SK-N-SH (cell line): ENCODE measurements around the gene CDK6. TPM values are rescaled to one million over a fixed set of nuclear protein-coding genes. Genes with fewer than 3 reads are reported as not detected.
"Not testable (repeated sequence)": the region's sequence is repeated elsewhere in the genome, so short reads cannot be mapped to it uniquely, and the experiment has no call there.

Source experiments
- CTCF ChIA-PET: fragments of 300-600, 350-600 bp; formaldehyde crosslinking; extraction: SDS; loops from one replicate; lab custom pipeline; 2021; lab: Yijun Ruan, JAX
- POLR2A ChIA-PET: fragments of 350-600 bp; sonication (Branson Sonifier 250); formaldehyde crosslinking; extraction: SDS; loops from one replicate; lab custom pipeline; 2020; ENCODE audit warnings: antibody characterized with exemption, inconsistent platforms; lab: Yijun Ruan, JAX
- DNase-seq: peaks from one replicate; pipeline ENCODE4 v3.0.0; 2012
- H2AFZ ChIP-seq: fragments of 200-600 bp; sonication (generic); 2 replicates; pipeline ENCODE4 v1.8.1; 2016; ENCODE audit warnings: antibody characterized with exemption, mild to moderate bottlenecking, low read depth
- H3F3A ChIP-seq: fragments of 200-600 bp; sonication (generic); replicated peaks from 2 replicates; pipeline ENCODE3; 2016; ENCODE audit warnings: antibody characterized with exemption, mild to moderate bottlenecking; ENCODE audit not compliant: insufficient read depth
- H3K27ac ChIP-seq, 2 experiments: fragments of 200-500 bp in 1 of 2; fragments of 200-600 bp in 1 of 2; sonication (Bioruptor generic) in 1 of 2; sonication (generic), shearing (Covaris generic) in 1 of 2; 2 replicates each; pipeline versions ENCODE4 v1.5.1 to v1.6.1; 2014 to 2016; ENCODE audit warnings: low read depth in 2 of 2, inconsistent platforms in 1 of 2, low read length in 1 of 2, mild to moderate bottlenecking in 1 of 2, mixed read lengths in 1 of 2
- H3K27me3 ChIP-seq: fragments of 200-600 bp; sonication (generic), shearing (Covaris generic); 2 replicates; pipeline ENCODE4 v1.6.1; 2016; ENCODE audit warnings: mixed run types; ENCODE audit not compliant: insufficient read depth
- H3K36me3 ChIP-seq, 2 experiments: fragments of 200-500 bp in 1 of 2; fragments of 200-600 bp in 1 of 2; sonication (Bioruptor generic) in 1 of 2; sonication (generic) in 1 of 2; replicated peaks in 1 of 2; 2 replicates each; pipeline versions ENCODE3 to v1.5.1; 2014 to 2016; ENCODE audit warnings: low read length in 1 of 2, mild to moderate bottlenecking in 1 of 2; ENCODE audit not compliant: insufficient read depth in 2 of 2, control insufficient read depth in 1 of 2
- H3K4me1 ChIP-seq, 2 experiments: fragments of 200-500 bp in 1 of 2; fragments of 200-600 bp in 1 of 2; sonication (Bioruptor generic) in 1 of 2; sonication (generic), shearing (Covaris generic) in 1 of 2; 2 replicates each; pipeline versions ENCODE4 v1.5.1 to v1.6.1; 2014 to 2016; ENCODE audit warnings: low read depth in 1 of 2, low read length in 1 of 2, mixed run types in 1 of 2; ENCODE audit not compliant: insufficient read depth in 2 of 2, control insufficient read depth in 1 of 2
- H3K4me2 ChIP-seq: fragments of 200-600 bp; sonication (generic), shearing (Covaris generic); 2 replicates; pipeline ENCODE4 v1.6.1; 2017; ENCODE audit warnings: mixed run types
- H3K4me3 ChIP-seq, 2 experiments: fragments of 200-500 bp in 1 of 2; fragments of 200-600 bp in 1 of 2; sonication (Bioruptor generic) in 1 of 2; sonication (generic), shearing (Covaris generic) in 1 of 2; 2 replicates each; pipeline versions ENCODE4 v1.5.1 to v1.8.1; 2014 to 2016; ENCODE audit warnings: low read depth in 2 of 2, inconsistent platforms in 1 of 2, low read length in 1 of 2, mild to moderate bottlenecking in 1 of 2, mixed read lengths in 1 of 2, moderate library complexity in 1 of 2
- H3K79me2 ChIP-seq: fragments of 200-600 bp; sonication (generic); 2 replicates; pipeline ENCODE4 v1.8.1; 2017; ENCODE audit warnings: mild to moderate bottlenecking; ENCODE audit not compliant: insufficient read depth
- H3K9ac ChIP-seq: fragments of 200-600 bp; sonication (generic); 2 replicates; pipeline ENCODE4 v1.6.1; 2017; ENCODE audit warnings: mixed run types
- H3K9me2 ChIP-seq: fragments of 200-600 bp; sonication (generic); 2 replicates; pipeline ENCODE4 v1.6.1; 2017; ENCODE audit warnings: mixed run types
- H3K9me3 ChIP-seq: fragments of 200-600 bp; sonication (generic); 2 replicates; pipeline ENCODE4 v1.6.1; 2017; ENCODE audit warnings: mixed run types, mild to moderate bottlenecking, moderate library complexity
- H4K20me1 ChIP-seq: fragments of 200-600 bp; sonication (generic); 2 replicates; pipeline ENCODE4 v1.6.1; 2017; ENCODE audit warnings: mild to moderate bottlenecking, mixed run types; ENCODE audit not compliant: insufficient read depth
- CHD2 ChIP-seq: fragments of 150-350 bp; IDR thresholded peaks from 2 replicates; pipeline ENCODE4 v1.6.1; 2018; ENCODE audit warnings: low read length; ENCODE audit not compliant: partially characterized antibody
- ELF1 ChIP-seq: IDR thresholded peaks from 2 replicates; pipeline ENCODE4 v1.4.0; 2012
- EP300 ChIP-seq, 2 experiments: IDR thresholded peaks; 2 replicates each; pipeline versions ENCODE4 v1.4.0 to v1.6.1; 2012; ENCODE audit warnings: borderline replicate concordance in 1 of 2, low read depth in 1 of 2, low read length in 1 of 2
- EZH2phosphoT487 ChIP-seq: fragments of 200-600 bp; sonication (generic); IDR thresholded peaks from 2 replicates; pipeline ENCODE4 v1.6.1; 2017; ENCODE audit warnings: low read depth, mixed run types, mild to moderate bottlenecking, antibody characterized with exemption, moderate library complexity, borderline replicate concordance
- FOSL2 ChIP-seq: IDR thresholded peaks from 2 replicates; pipeline ENCODE4 v1.4.0; 2012; ENCODE audit warnings: low read depth, mild to moderate bottlenecking, moderate library complexity, borderline replicate concordance
- FOXM1 ChIP-seq: IDR thresholded peaks from 2 replicates; pipeline ENCODE4 v1.4.0; 2012; ENCODE audit warnings: low read depth, mild to moderate bottlenecking
- GATA2 ChIP-seq: sonication (generic); formaldehyde crosslinking; IDR thresholded peaks from 2 replicates; pipeline ENCODE4 v1.5.0; 2020; ENCODE audit warnings: mild to moderate bottlenecking, missing genetic modification reagents
- JUND ChIP-seq: IDR thresholded peaks from 2 replicates; pipeline ENCODE4 v1.4.0; 2012
- MAX ChIP-seq: IDR thresholded peaks from 2 replicates; pipeline ENCODE4 v1.4.0; 2012; ENCODE audit warnings: low read depth
- MEF2A ChIP-seq: IDR thresholded peaks from 2 replicates; pipeline ENCODE4 v1.4.0; 2012; ENCODE audit warnings: low read depth, borderline replicate concordance
- MXI1 ChIP-seq: IDR thresholded peaks from 2 replicates; pipeline ENCODE4 v1.6.1; 2012; ENCODE audit warnings: mild to moderate bottlenecking, low read depth, low read length, improper control_type of control experiment
- RAD21 ChIP-seq: IDR thresholded peaks from 2 replicates; pipeline ENCODE4 v1.6.1; 2012; ENCODE audit warnings: mild to moderate bottlenecking, low read length
- TAF1 ChIP-seq: IDR thresholded peaks from 2 replicates; pipeline ENCODE4 v1.6.1; 2012; ENCODE audit warnings: low read depth, mild to moderate bottlenecking, low read length, moderate library complexity, borderline replicate concordance
- USF1 ChIP-seq: IDR thresholded peaks from 2 replicates; pipeline ENCODE4 v1.4.0; 2012; ENCODE audit warnings: low read depth, borderline replicate concordance
- WGBS: methylation state at CpG from one replicate; pipeline ENCODE4 v1.1.6; 2017; ENCODE audit warnings: low lambda C conversion rate; 5-methylcytosine and 5-hydroxymethylcytosine counted together
- polyA plus RNA-seq, 3 experiments: library from polyadenylated mRNA; depleted of rRNA; stranded (reverse); fragments of >200 nt; gene quantifications; 2 replicates each; pipeline ENCODE4 v1.2.3, GENCODE V29; 2012
- TF ChIP-seq, protein P1 (sequence below): fragments of 150-350 bp; IDR thresholded peaks from 2 replicates; pipeline ENCODE4 v1.6.1; 2016; ENCODE audit warnings: mild to moderate bottlenecking, low read depth, low read length
- TF ChIP-seq, protein P2 (sequence below): fragments of 200-600 bp; sonication (generic); IDR thresholded peaks from 2 replicates; pipeline ENCODE4 v1.6.1; 2017; ENCODE audit warnings: antibody characterized with exemption, mild to moderate bottlenecking, moderate library complexity
- TF ChIP-seq, protein P3 (sequence below): IDR thresholded peaks from 2 replicates; pipeline ENCODE4; 2012

CDK6 gene
- polyA plus RNA-seq, 1 of the 3 experiments (the other 2 are of a cell fraction), result 30.3 TPM

GRCh38 chr7:92744180-92744579 is 92.2 kb downstream of the CDK6 start:
- H3K36me3 ChIP-seq, result peaks cover 5 to 39% of the 10 kb centered on the region in 2 experiments
- H3K9ac ChIP-seq, H4K20me1 ChIP-seq, H2AFZ ChIP-seq, H3K9me3 ChIP-seq, H3K27me3 ChIP-seq, H3K9me2 ChIP-seq, H3K4me3 ChIP-seq, H3K27ac ChIP-seq, H3K4me2 ChIP-seq, POLR2A ChIA-PET, DNase-seq: not testable (repeated sequence)
- peaks cover 16 to 45% of the 10 kb centered on the region in 2 experiments for H3K4me1 ChIP-seq
- 95% methylated on average over 4 of the region's 4 CpGs for WGBS
- CTCF ChIA-PET, result interaction anchor here (1.0 to 1.7 kb wide), 3 partner anchors 11 to 88 kb away, joined by 3 to 4 read pairs (median 4); no protein-coding TSS in a partner anchor
- peaks cover 55% of the 10 kb centered on the region for H3F3A ChIP-seq
- H3K79me2 ChIP-seq, result peaks cover 99% of the 10 kb centered on the region

- no peaks in the 10 kb centered on the region for H3K9me2 ChIP-seq
- H3F3A ChIP-seq, result peaks cover 46% of the 10 kb centered on the region
- H3K79me2 ChIP-seq, result peaks cover 99% of the 10 kb centered on the region
- ChIA-PET POLR2A (no interaction called here), CTCF (no interaction called here)
- TF ChIP-seq MAX (no peak), TAF1 (no peak), EP300 (IDR thresholded peaks at IDR 0.05; ENCODE audit: borderline replicate concordance in 1 of 2, low read depth in 1 of 2, low read length in 1 of 2) (no peak), RAD21 (no peak), CHD2 (no peak), MEF2A (no peak), GATA2 (CRISPR knock-in tag) (no peak)
- H3K4me2 ChIP-seq, result peak overlapping the region; percentile 17; the same call in 1 of the 2 replicates
- no peaks in the 10 kb centered on the region for H3K9me3 ChIP-seq
- H3K4me3 ChIP-seq, result no peak overlapping the region
- H2AFZ ChIP-seq, result no peak overlapping the region
- no peaks in the 10 kb centered on the region for H3K27me3 ChIP-seq
- H3K4me1 ChIP-seq, result peaks cover 16 to 36% of the 10 kb centered on the region in 2 experiments
- H3K27ac ChIP-seq, result peak overlapping the region; percentile 19 to 75; a peak in 3 of 4 replicates
- no peak for DNase-seq
- H3K9ac ChIP-seq, result peak overlapping the region; percentile 36
- no peaks in the 10 kb centered on the region for H4K20me1 ChIP-seq
- peaks cover 4 to 47% of the 10 kb centered on the region in 2 experiments for H3K36me3 ChIP-seq
These were observed 94.2 kb downstream of the CDK6 start for GRCh38 chr7:92742186-92742585.

GRCh38 chr7:92740700-92741126 is 95.7 kb downstream of the CDK6 start:
- Histone ChIP-seq H3K4me2 (peak overlapping the region; percentile 17), H3K9me3 (no peaks in the 10 kb centered on the region), H3K9ac (peak overlapping the region; percentile 13; the same call in 1 of the 2 replicates), H3K79me2 (peaks cover 97% of the 10 kb centered on the region), H4K20me1 (no peaks in the 10 kb centered on the region), H3K36me3 (peaks cover 5 to 40% of the 10 kb centered on the region in 2 experiments), H3K9me2 (no peaks in the 10 kb centered on the region), H2AFZ (no peak overlapping the region), H3K27me3 (no peaks in the 10 kb centered on the region), H3K4me1 (peaks cover 19 to 34% of the 10 kb centered on the region in 2 experiments), H3F3A (peaks cover 46% of the 10 kb centered on the region), H3K27ac (peak overlapping the region; percentile 61 to 75; a peak in 3 of 4 replicates), H3K4me3 (no peak overlapping the region)
- WGBS, result 49% methylated on average over 6 of the region's 6 CpGs
- DNase-seq, result no peak
- POLR2A ChIA-PET, result no interaction called here
- CTCF ChIA-PET, result interaction anchor here (1.1 to 1.5 kb wide), 4 partner anchors 21 to 92 kb away, joined by 3 to 4 read pairs (median 3); no protein-coding TSS in a partner anchor
- TF ChIP-seq, protein P1, sequence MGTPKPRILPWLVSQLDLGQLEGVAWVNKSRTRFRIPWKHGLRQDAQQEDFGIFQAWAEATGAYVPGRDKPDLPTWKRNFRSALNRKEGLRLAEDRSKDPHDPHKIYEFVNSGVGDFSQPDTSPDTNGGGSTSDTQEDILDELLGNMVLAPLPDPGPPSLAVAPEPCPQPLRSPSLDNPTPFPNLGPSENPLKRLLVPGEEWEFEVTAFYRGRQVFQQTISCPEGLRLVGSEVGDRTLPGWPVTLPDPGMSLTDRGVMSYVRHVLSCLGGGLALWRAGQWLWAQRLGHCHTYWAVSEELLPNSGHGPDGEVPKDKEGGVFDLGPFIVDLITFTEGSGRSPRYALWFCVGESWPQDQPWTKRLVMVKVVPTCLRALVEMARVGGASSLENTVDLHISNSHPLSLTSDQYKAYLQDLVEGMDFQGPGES, result no peak
- TF ChIP-seq, protein P2, sequence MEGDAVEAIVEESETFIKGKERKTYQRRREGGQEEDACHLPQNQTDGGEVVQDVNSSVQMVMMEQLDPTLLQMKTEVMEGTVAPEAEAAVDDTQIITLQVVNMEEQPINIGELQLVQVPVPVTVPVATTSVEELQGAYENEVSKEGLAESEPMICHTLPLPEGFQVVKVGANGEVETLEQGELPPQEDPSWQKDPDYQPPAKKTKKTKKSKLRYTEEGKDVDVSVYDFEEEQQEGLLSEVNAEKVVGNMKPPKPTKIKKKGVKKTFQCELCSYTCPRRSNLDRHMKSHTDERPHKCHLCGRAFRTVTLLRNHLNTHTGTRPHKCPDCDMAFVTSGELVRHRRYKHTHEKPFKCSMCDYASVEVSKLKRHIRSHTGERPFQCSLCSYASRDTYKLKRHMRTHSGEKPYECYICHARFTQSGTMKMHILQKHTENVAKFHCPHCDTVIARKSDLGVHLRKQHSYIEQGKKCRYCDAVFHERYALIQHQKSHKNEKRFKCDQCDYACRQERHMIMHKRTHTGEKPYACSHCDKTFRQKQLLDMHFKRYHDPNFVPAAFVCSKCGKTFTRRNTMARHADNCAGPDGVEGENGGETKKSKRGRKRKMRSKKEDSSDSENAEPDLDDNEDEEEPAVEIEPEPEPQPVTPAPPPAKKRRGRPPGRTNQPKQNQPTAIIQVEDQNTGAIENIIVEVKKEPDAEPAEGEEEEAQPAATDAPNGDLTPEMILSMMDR, result no peak
- TF ChIP-seq FOSL2 (peak; percentile 90), CHD2 (no peak), USF1 (peak; percentile 75; the same call in 1 of the 2 replicates), JUND (peak; percentile 94), MXI1 (0 out of 2 replicates have a peak, but pooled peaks have one; percentile 26), EZH2phosphoT487 (no peak), GATA2 (CRISPR knock-in tag) (no peak), ELF1 (no peak), FOXM1 (no peak; the same call in 1 of the 2 replicates)
- TF ChIP-seq, protein P3, sequence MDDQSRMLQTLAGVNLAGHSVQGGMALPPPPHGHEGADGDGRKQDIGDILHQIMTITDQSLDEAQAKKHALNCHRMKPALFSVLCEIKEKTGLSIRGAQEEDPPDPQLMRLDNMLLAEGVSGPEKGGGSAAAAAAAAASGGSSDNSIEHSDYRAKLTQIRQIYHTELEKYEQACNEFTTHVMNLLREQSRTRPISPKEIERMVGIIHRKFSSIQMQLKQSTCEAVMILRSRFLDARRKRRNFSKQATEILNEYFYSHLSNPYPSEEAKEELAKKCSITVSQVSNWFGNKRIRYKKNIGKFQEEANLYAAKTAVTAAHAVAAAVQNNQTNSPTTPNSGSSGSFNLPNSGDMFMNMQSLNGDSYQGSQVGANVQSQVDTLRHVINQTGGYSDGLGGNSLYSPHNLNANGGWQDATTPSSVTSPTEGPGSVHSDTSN, result peak; percentile 72
